Adipocyte (in vitro differentiated cells): ENCODE data around the gene MILR1.
"Not testable (repeated sequence)": the region's sequence is repeated elsewhere in the genome, so short reads cannot be mapped to it uniquely, and the experiment has no call there.

Source experiments
- DNase-seq: peaks from one replicate; pipeline ENCODE4 v3.0.0-alpha.2; 2015; ENCODE audit warnings: low read depth
- H3K27me3 ChIP-seq: replicated peaks from 2 replicates; pipeline ENCODE4 v1.7.0; 2013; ENCODE audit warnings: mild to moderate bottlenecking, low read length, moderate library complexity; ENCODE audit not compliant: control insufficient read depth, insufficient read depth
- H3K36me3 ChIP-seq: 2 replicates; pipeline ENCODE4 v1.7.0; 2013; ENCODE audit warnings: low read length, mild to moderate bottlenecking, moderate library complexity; ENCODE audit not compliant: control insufficient read depth, insufficient read depth, severe bottlenecking
- H3K4me1 ChIP-seq: 2 replicates; pipeline ENCODE4 v1.7.0; 2013; ENCODE audit warnings: mild to moderate bottlenecking, low read length, moderate library complexity; ENCODE audit not compliant: control insufficient read depth, insufficient read depth
- H3K4me3 ChIP-seq: 2 replicates; pipeline ENCODE4 v1.7.0; 2013; ENCODE audit warnings: mild to moderate bottlenecking, low read length, moderate library complexity
- H3K9ac ChIP-seq: 2 replicates; pipeline ENCODE4 v1.7.0; 2013; ENCODE audit warnings: mild to moderate bottlenecking, low read length, moderate library complexity
- H3K9me3 ChIP-seq: 2 replicates; pipeline ENCODE4 v1.7.0; 2013; ENCODE audit warnings: mild to moderate bottlenecking, low read length, moderate library complexity; ENCODE audit not compliant: control insufficient read depth

MILR1 gene

DNA sequence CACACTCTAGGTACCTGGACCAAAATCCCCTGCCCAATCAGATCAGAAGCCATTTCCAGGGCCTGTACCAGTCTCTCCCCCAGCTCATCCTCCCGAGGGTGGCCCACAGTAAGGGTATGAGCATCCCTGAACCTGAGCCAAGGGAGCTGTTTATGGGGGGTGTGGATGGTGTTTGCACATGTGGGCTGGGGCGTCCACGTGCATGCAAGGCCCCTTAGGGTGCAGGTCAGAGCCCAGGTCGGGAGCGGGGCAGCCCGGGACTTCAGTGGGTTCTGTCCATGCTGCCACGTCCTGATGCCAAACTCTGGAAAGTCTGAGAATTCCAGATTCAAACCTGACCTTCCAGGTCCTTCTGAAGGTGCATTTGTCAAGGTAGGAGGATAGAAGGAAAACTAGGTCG is 9.8 kb downstream of the MILR1 start:
- Histone ChIP-seq H3K9me3 (no peaks in the 10 kb centered on the region), H3K36me3 (no peaks in the 10 kb centered on the region), H3K4me3 (no peak overlapping the region), H3K4me1 (peaks cover 19% of the 10 kb centered on the region), H3K9ac (no peak overlapping the region), H3K27me3 (no peaks in the 10 kb centered on the region)
- no peak for DNase-seq

DNA sequence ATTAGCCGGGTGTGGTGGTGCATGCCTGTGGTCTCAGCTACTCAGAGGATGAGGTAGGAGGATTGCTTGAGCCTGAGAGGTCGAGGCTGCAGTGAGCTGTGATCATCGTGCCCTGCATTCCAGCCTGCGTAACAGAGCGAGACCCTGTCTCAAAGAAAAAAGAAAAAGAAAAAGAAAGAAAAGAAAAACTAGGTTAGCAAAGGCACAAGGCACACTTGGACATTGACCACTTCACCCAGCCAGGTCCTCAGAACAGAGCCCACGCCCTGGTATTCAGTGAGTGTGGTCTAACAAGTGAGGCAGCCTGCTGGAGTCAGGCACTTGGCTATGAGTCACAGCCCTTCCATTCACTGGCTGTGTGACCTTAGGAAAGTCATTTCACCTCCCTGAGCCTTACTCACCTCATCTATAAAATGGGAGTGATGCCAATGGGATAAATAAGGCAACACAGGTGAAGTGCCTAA is 10.4 kb downstream of the MILR1 start:
- peak; percentile 46 for DNase-seq
- Histone ChIP-seq H3K27me3 (no peaks in the 10 kb centered on the region), H3K36me3 (no peaks in the 10 kb centered on the region), H3K9me3 (no peaks in the 10 kb centered on the region), H3K4me3 (no peak overlapping the region), H3K4me1 (peaks cover 19% of the 10 kb centered on the region), H3K9ac (no peak overlapping the region)

DNA sequence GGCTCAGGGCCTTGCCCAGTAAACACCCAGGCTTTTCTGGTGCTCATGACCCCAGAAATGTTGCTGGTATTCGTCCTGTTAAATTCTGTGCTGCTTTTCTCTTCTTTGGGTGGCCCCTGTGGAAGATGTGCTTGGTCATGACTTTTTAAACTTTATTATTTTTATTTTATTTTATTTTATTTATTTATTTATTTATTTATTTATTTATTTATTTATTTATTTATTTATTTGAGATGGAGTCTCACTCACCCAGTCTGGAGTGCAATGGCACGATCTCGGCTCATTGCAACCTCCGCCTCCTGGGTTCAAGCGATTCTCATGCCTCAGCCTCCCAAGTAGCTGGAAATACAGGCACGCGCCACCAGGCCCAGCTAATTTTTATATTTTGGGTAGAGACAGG is 10.9 kb downstream of the MILR1 start:
- H3K27me3 ChIP-seq, H3K4me3 ChIP-seq, H3K9me3 ChIP-seq, DNase-seq, H3K9ac ChIP-seq, H3K36me3 ChIP-seq: not testable (repeated sequence)
- peaks cover 19% of the 10 kb centered on the region for H3K4me1 ChIP-seq

DNA sequence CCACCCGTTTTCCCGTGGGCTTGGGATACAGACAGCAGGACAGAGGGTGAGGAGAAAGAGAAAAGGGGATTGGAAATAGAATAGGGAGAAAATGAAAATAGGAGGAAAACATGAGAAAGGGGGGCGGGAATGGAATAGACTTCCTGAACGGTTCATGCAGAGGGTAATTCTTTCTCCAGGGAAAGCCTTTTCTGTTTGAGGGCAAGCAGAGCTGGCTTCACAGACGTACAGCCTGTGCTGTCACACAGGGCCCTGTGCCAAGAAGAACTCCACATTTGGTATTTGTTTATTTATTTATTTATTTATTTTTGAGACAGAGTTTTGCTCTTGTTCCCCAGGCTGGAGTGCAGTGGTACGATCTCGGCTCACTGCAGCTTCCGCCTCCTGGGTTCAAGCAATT is 12.0 kb downstream of the MILR1 start:
- H3K27me3 ChIP-seq = no peaks in the 10 kb centered on the region
- H3K4me3 ChIP-seq = no peak overlapping the region
- no peak overlapping the region for H3K9ac ChIP-seq
- peaks cover 19% of the 10 kb centered on the region for H3K4me1 ChIP-seq
- H3K9me3 ChIP-seq = no peaks in the 10 kb centered on the region
- no peak for DNase-seq
- H3K36me3 ChIP-seq = no peaks in the 10 kb centered on the region

DNA sequence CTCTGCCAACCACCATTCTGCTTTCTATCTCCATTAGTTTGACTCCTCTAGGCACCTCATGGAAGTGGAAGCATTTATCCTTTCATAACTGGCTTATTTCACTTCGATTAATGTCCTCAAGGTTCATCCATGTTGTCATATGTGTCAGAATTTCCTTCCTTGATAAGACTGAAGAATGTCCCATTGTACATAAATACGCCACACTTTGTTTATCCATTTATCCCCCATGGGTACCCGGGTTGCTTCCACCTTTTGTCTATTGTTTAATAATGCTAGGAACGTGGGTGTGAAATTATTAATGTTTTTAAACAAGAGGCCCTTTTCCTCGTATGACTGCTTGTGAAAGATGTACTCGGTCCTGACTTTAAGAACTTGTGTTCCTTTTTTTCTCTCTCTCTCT is 12.9 kb downstream of the MILR1 start:
- no peaks in the 10 kb centered on the region for H3K36me3 ChIP-seq
- no peak overlapping the region for H3K9ac ChIP-seq
- H3K4me3 ChIP-seq = no peak overlapping the region
- no peak for DNase-seq
- no peaks in the 10 kb centered on the region for H3K9me3 ChIP-seq
- no peaks in the 10 kb centered on the region for H3K27me3 ChIP-seq
- peaks cover 19% of the 10 kb centered on the region for H3K4me1 ChIP-seq

DNA sequence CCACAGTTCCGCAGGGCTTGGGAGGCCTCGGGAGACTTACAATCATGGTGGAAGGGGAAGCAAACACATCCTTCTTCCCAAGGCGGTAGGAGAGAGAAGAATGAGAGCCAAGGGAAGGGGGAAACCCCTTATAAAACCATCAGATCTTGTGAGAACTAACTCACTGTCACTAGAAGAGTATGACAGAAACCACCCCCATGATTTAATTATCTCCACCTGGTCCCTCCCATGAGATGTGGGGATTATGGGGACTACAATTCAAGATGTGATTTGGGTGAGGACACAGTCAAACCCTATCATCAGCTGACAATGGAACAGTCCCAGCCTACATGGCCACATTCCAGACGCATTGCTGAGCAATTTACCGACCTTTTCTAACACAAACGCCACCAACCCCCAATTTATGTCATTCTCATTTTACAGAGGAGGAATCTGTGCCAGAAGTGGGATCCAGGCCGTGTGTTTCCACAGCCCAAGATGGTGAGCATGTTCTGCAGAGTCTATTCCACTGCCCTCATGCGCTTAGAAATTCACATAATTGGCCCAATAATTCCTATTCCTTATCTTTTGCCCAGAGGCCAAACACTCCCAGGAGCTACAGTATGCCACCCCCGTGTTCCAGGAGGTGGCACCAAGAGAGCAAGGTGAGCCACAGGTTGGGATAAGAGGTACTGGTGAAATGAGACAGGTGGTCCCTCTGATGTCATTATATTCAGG is 17.3 kb downstream of the MILR1 start:
- H3K9ac ChIP-seq = no peak overlapping the region
- H3K36me3 ChIP-seq = no peaks in the 10 kb centered on the region
- no peaks in the 10 kb centered on the region for H3K27me3 ChIP-seq
- H3K9me3 ChIP-seq = no peaks in the 10 kb centered on the region
- DNase-seq = no peak
- H3K4me3 ChIP-seq = no peak overlapping the region
- no peaks in the 10 kb centered on the region for H3K4me1 ChIP-seq

DNA sequence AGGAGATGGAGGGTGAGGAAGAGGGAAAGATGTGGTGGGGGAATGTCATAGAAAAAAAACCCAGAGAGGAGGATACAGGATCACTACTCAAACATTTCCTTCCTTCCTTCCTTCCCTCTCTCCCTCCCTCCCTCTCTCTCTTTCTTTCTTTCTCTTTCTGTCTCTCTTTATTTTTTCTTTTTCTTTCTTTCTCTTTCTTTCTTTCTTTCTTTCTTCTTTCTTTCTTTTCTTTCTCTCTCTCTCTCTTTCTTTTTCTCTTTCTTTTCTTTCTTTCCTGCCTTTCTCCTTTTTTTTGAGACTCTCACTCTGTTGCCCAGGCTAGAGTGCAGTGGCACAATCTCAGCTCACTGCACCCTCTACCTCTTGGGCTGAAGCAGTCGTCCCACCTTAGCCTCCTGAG is 17.9 kb downstream of the MILR1 start:
- H3K27me3 ChIP-seq, H3K36me3 ChIP-seq, DNase-seq, H3K9me3 ChIP-seq, H3K9ac ChIP-seq, H3K4me1 ChIP-seq, H3K4me3 ChIP-seq: not testable (repeated sequence)

DNA sequence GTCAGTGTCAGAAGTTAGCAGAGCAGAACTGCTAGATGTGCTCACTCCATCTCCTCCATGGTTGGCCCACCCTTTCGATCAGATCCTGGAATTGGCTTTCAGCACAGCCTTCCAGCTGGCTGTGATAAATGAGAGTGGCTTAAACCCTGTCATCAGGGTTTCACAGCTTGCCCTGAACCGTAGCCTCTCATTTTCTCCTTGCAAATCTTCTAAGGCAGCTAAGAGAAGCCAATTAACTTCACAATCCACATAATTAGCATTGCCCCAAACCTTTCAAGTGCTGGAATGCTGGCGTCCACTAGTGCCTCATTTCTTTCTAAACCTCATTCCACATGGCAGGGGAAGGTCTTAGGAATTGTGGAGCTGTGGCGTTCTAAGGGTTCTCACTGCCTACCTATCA is 21.7 kb downstream of the MILR1 start:
- no peaks in the 10 kb centered on the region for H3K9me3 ChIP-seq
- no peak for DNase-seq
- no peak overlapping the region for H3K9ac ChIP-seq
- H3K36me3 ChIP-seq = no peaks in the 10 kb centered on the region
- no peaks in the 10 kb centered on the region for H3K27me3 ChIP-seq
- H3K4me1 ChIP-seq = no peaks in the 10 kb centered on the region
- H3K4me3 ChIP-seq = no peak overlapping the region

DNA sequence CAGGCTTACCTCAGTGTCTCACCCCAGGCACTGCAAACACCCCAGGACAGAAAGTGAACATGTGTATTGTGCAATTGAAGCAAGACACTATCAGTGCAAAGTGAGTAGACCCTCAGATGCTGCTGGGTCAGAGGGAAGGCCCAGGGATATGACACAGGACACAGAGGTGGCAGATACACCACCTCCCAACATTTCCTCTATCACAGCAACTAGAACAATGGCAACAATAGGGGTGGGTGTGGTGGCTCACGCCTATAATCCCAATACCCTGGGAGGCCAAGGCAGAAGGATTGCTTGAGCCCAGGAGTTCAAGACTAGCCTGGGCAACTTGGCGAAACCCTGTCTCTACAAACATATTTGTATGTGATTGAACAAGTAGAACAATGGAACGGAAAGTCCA is 22.5 kb downstream of the MILR1 start:
- DNase-seq = no peak
- no peak overlapping the region for H3K4me3 ChIP-seq

DNA sequence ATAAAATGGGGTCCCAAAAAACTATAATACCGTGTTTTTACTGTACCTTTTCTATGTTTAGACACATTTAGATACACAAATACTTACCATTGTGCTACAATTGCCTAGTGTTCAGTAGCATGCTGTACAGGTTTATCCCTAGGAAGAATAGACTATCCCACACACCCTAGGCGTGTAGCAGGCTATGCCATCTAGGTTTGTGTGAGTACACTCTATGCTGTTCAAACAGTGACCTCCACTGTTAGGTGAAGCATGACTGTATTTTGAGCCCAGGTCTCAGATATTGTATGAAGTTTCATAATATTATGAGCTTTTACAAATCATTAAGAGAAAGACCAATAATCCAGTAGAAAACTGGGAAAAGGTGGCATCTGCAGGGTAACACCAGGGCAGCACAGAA is 23.6 kb downstream of the MILR1 start:
- Histone ChIP-seq H3K27me3 (no peaks in the 10 kb centered on the region), H3K9ac (no peak overlapping the region), H3K4me1 (no peaks in the 10 kb centered on the region), H3K4me3 (no peak overlapping the region), H3K9me3 (no peaks in the 10 kb centered on the region), H3K36me3 (peaks cover 4% of the 10 kb centered on the region)
- DNase-seq = no peak

More for the DNA sequence above, 22.5 kb downstream of the MILR1 start:
- H3K27me3 ChIP-seq = no peaks in the 10 kb centered on the region
- H3K9me3 ChIP-seq = no peaks in the 10 kb centered on the region
- no peaks in the 10 kb centered on the region for H3K36me3 ChIP-seq
- H3K4me1 ChIP-seq = no peaks in the 10 kb centered on the region
- H3K9ac ChIP-seq = no peak overlapping the region

DNA sequence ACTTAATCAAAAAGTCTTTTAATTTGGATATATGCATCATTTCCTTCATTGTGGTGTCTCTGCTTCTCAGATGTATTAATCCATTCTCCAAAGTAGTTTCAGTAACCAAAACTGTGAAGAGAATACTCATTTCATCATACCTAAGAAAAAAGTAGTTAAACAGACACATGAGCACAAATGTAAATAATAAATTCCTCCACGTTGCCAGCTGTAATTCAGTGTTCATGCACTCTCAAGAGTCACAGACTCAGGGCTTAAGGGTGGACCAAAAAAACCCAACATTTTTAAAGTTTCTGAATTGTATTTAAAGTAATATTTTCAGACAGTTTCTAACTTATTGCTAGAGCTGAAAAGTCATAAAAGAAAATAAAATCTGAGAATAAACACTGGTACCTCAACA is 28.9 kb downstream of the MILR1 start:
- Histone ChIP-seq H3K4me3 (no peak overlapping the region), H3K36me3 (peaks cover 26% of the 10 kb centered on the region), H3K4me1 (no peaks in the 10 kb centered on the region), H3K9ac (no peak overlapping the region), H3K9me3 (no peaks in the 10 kb centered on the region), H3K27me3 (no peaks in the 10 kb centered on the region)
- DNase-seq = peak; percentile 32

DNA sequence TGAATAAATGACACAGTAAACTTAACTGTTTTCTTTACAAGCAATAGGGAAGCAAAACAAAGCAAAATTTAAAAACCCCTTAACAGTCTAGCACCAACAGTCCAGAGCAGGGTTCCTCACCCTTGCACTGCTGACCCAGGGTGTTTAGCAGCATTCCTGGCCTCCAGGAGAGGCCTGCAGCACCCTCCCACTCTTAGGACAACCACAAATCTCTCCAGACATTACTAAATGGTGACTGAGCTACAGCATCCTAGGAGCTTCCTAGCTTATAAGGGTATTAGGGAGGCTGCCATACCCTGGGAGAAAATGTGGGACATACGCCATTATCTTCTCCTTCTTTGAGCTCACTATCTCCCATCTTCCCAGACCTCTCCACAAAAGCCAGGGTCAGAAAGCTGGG is 32.0 kb downstream of the MILR1 start:
- H3K4me3 ChIP-seq = no peak overlapping the region
- peaks cover 54% of the 10 kb centered on the region for H3K36me3 ChIP-seq
- H3K9ac ChIP-seq = no peak overlapping the region
- H3K4me1 ChIP-seq = no peaks in the 10 kb centered on the region
- no peaks in the 10 kb centered on the region for H3K27me3 ChIP-seq
- DNase-seq = no peak
- H3K9me3 ChIP-seq = no peaks in the 10 kb centered on the region
